IPS DF 6.9 (cell line): ENCODE measurements around the gene PPP1R1B.
"Not testable (repeated sequence)": the region's sequence is repeated elsewhere in the genome, so short reads cannot be mapped to it uniquely, and the experiment has no call there.

ENCODE experiments used
- DNase-seq: peaks from one replicate; pipeline ENCODE4 v3.0.0-alpha.2; 2013; ENCODE audit warnings: low read depth, low spot score
- H3K27ac ChIP-seq: one replicate; pipeline ENCODE4 v1.5.1; 2013; ENCODE audit warnings: low read length, control low read depth
- H3K27me3 ChIP-seq: 2 replicates; pipeline ENCODE4 v1.6.1; 2013; ENCODE audit warnings: mild to moderate bottlenecking, low read length; ENCODE audit not compliant: control insufficient read depth, insufficient read depth
- H3K36me3 ChIP-seq: 2 replicates; pipeline ENCODE4 v1.6.1; 2013; ENCODE audit warnings: low read length; ENCODE audit not compliant: control insufficient read depth, insufficient read depth
- H3K4me1 ChIP-seq: 2 replicates; pipeline ENCODE4 v1.6.1; 2013; ENCODE audit warnings: low read length; ENCODE audit not compliant: control insufficient read depth, insufficient read depth
- H3K4me3 ChIP-seq: 2 replicates; pipeline ENCODE4 v1.5.1; 2013; ENCODE audit warnings: mild to moderate bottlenecking, low read length
- H3K9me3 ChIP-seq: 2 replicates; pipeline ENCODE4 v1.6.1; 2013; ENCODE audit warnings: low read length, inconsistent platforms; ENCODE audit not compliant: control insufficient read depth, insufficient read depth
- WGBS: extraction: QIAGEN DNeasy Blood & Tissue Kit; methylation state at CpG from one replicate; pipeline ENCODE4 v1.1.7; 2013; ENCODE audit warnings: mixed read lengths, missing lambda C conversion rate; ENCODE audit not compliant: insufficient read length, insufficient coverage; 5-methylcytosine and 5-hydroxymethylcytosine counted together

Gene PPP1R1B

GRCh38 chr17:39626171-39627046 is at the start of gene PPP1R1B:
Gene PPP1R1B, plus strand, starts transcription at chr17:39626952. Its CDS starts 441 bp downstream, at chr17:39627393.
- Histone ChIP-seq H3K36me3 (no peaks in the 10 kb centered on the region), H3K4me1 (peaks cover 15% of the 10 kb centered on the region), H3K27me3 (peaks cover 8% of the 10 kb centered on the region), H3K9me3 (no peaks in the 10 kb centered on the region), H3K27ac (no peak within 1 kb of the TSS), H3K4me3 (peak within 1 kb of the TSS; percentile 53)
- DNase-seq, result no peak
- no CpG with 5 or more reads among the region's 29 CpGs for WGBS

GRCh38 chr17:39578272-39578671 is 48.5 kb upstream of the PPP1R1B start:
- Histone ChIP-seq H3K4me1 (peaks cover 8% of the 10 kb centered on the region), H3K4me3 (no peak overlapping the region), H3K36me3 (no peaks in the 10 kb centered on the region), H3K9me3 (no peaks in the 10 kb centered on the region), H3K27ac (no peak overlapping the region), H3K27me3 (no peaks in the 10 kb centered on the region)
- WGBS, result no CpG with 5 or more reads among the region's 2 CpGs
- no peak for DNase-seq

GRCh38 chr17:39579318-39580081 is 47.3 kb upstream of the PPP1R1B start:
- DNase-seq, result no peak
- Histone ChIP-seq H3K36me3 (no peaks in the 10 kb centered on the region), H3K4me1 (peaks cover 8% of the 10 kb centered on the region), H3K9me3 (no peaks in the 10 kb centered on the region), H3K27ac (no peak overlapping the region), H3K27me3 (no peaks in the 10 kb centered on the region), H3K4me3 (no peak overlapping the region)
- WGBS, result no CpG with 5 or more reads among the region's 8 CpGs

- no CpG with 5 or more reads among the region's 7 CpGs for WGBS
- Histone ChIP-seq H3K9me3 (no peaks in the 10 kb centered on the region), H3K4me3 (no peak overlapping the region)
Observed at GRCh38 chr17:39580082-39580468, 46.7 kb upstream of the PPP1R1B start.

GRCh38 chr17:39581071-39581758 is 45.5 kb upstream of the PPP1R1B start:
- Histone ChIP-seq H3K4me1 (peaks cover 8% of the 10 kb centered on the region), H3K9me3 (no peaks in the 10 kb centered on the region), H3K27me3 (no peaks in the 10 kb centered on the region), H3K4me3 (no peak overlapping the region), H3K36me3 (no peaks in the 10 kb centered on the region), H3K27ac (no peak overlapping the region)
- WGBS, result no CpG with 5 or more reads among the region's 20 CpGs
- DNase-seq, result no peak

More at GRCh38 chr17:39580082-39580468, 46.7 kb upstream of the PPP1R1B start:
- no peak for DNase-seq
- Histone ChIP-seq H3K4me1 (peaks cover 8% of the 10 kb centered on the region), H3K27me3 (no peaks in the 10 kb centered on the region), H3K27ac (no peak overlapping the region), H3K36me3 (no peaks in the 10 kb centered on the region)

GRCh38 chr17:39581759-39582085 is 45.0 kb upstream of the PPP1R1B start:
- no peaks in the 10 kb centered on the region for H3K27me3 ChIP-seq
- no peaks in the 10 kb centered on the region for H3K36me3 ChIP-seq
- WGBS, result no CpG with 5 or more reads among the region's 4 CpGs

GRCh38 chr17:39582658-39583057 is 44.1 kb upstream of the PPP1R1B start:
- DNase-seq, result no peak
- Histone ChIP-seq H3K4me1 (peaks cover 8% of the 10 kb centered on the region), H3K9me3 (no peaks in the 10 kb centered on the region), H3K27ac (no peak overlapping the region), H3K27me3 (no peaks in the 10 kb centered on the region), H3K36me3 (no peaks in the 10 kb centered on the region), H3K4me3 (no peak overlapping the region)
- no CpG with 5 or more reads among the region's 2 CpGs for WGBS

More at GRCh38 chr17:39581759-39582085, 45.0 kb upstream of the PPP1R1B start:
- no peak for DNase-seq
- H3K27ac ChIP-seq, result no peak overlapping the region
- H3K4me1 ChIP-seq, result peaks cover 8% of the 10 kb centered on the region
- no peaks in the 10 kb centered on the region for H3K9me3 ChIP-seq
- no peak overlapping the region for H3K4me3 ChIP-seq

GRCh38 chr17:39590180-39590579 is 36.6 kb upstream of the PPP1R1B start:
- not testable (repeated sequence) for H3K27ac ChIP-seq, H3K36me3 ChIP-seq, DNase-seq, H3K4me3 ChIP-seq, H3K9me3 ChIP-seq, H3K4me1 ChIP-seq
- H3K27me3 ChIP-seq, result peaks cover 11% of the 10 kb centered on the region
- no CpG with 5 or more reads among the region's 2 CpGs for WGBS

- H3K9me3 ChIP-seq, result no peaks in the 10 kb centered on the region
- H3K4me3 ChIP-seq, result no peak overlapping the region
- H3K36me3 ChIP-seq, result no peaks in the 10 kb centered on the region
- no peak overlapping the region for H3K27ac ChIP-seq
- peaks cover 5% of the 10 kb centered on the region for H3K4me1 ChIP-seq
- WGBS, result no CpG with 5 or more reads among the region's 22 CpGs
- peaks cover 32% of the 10 kb centered on the region for H3K27me3 ChIP-seq
- no peak for DNase-seq
Observed at GRCh38 chr17:39591958-39592954, 34.5 kb upstream of the PPP1R1B start.
